Esophagus muscularis mucosa (tissue), 4 donors: Measurements from ENCODE around the gene DOCK6. TPM values are rescaled to one million over a fixed set of nuclear protein-coding genes. Genes with fewer than 3 reads are reported as not detected.

ENCODE experiments used
- DNase-seq: peaks from one replicate; pipeline ENCODE4 v3.0.0-alpha.2; 2017; ENCODE audit errors: extremely low spot score
- H3K27ac ChIP-seq, 4 donors: fragments of 200-600 bp; sonication (generic); replicated peaks in 1 of 4; 1 replicate in 3 of 4; 2 replicates in 1 of 4; pipeline ENCODE4 v1.5.1; 2016 to 2019; ENCODE audit warnings: mild to moderate bottlenecking in 1 of 4
- H3K27me3 ChIP-seq, 4 donors: fragments of 200-600 bp; sonication (generic); one replicate each; pipeline versions ENCODE4 v1.5.1 to v1.6.0; 2016 to 2019
- H3K36me3 ChIP-seq, 4 donors: fragments of 200-600 bp; sonication (generic); one replicate each; pipeline ENCODE4 v1.5.1; 2016 to 2019
- H3K4me1 ChIP-seq, 4 donors: fragments of 200-600 bp; sonication (generic); one replicate each; pipeline ENCODE4 v1.5.1; 2016 to 2019
- H3K4me3 ChIP-seq, 4 donors: fragments of 200-600 bp; sonication (generic); 1 replicate in 2 of 4; 2 replicates in 2 of 4; pipeline ENCODE4 v1.5.1; 2016 to 2019; ENCODE audit warnings: mild to moderate bottlenecking in 4 of 4, moderate library complexity in 1 of 4
- H3K9me3 ChIP-seq, 4 donors: fragments of 200-600 bp; sonication (generic); 1 replicate in 3 of 4; 2 replicates in 1 of 4; pipeline ENCODE4 v1.5.1; 2016 to 2019
- EP300 ChIP-seq: sonication (generic); formaldehyde crosslinking; IDR thresholded peaks from one replicate; pipeline ENCODE4 v1.6.1; 2017; ENCODE audit warnings: antibody characterized with exemption
- POLR2A ChIP-seq: fragments of 450-650 bp; IDR thresholded peaks from one replicate; pipeline ENCODE4 v1.6.1; 2017; ENCODE audit warnings: antibody characterized with exemption, moderate library complexity, mild to moderate bottlenecking, low read depth
- POLR2AphosphoS5 ChIP-seq, 2 donors: sonication (generic); formaldehyde crosslinking; IDR thresholded peaks; one replicate each; pipeline ENCODE4 v1.6.1; 2017; ENCODE audit warnings: antibody characterized with exemption in 2 of 2
- WGBS: methylation state at CpG from one replicate; pipeline ENCODE4 v1.1.5; 2018; 5-methylcytosine and 5-hydroxymethylcytosine counted together
- intact Hi-C: fragments of 100-400 bp; cut with DNase I; formaldehyde crosslinking; loops from one replicate; pipeline ENCODE4 v1.15.1; 2023
- total RNA-seq, 4 donors: library from RNA; depleted of rRNA; stranded (reverse); fragments of >200 nt; gene quantifications; one replicate each; pipeline versions ENCODE4 v1.1.0 to v1.2.1, GENCODE V29; 2016
- TF ChIP-seq, protein P1 (sequence below), 3 experiments: fragments of 200-600 bp in 2 of 3; fragments of 450-650 bp in 1 of 3; sonication (generic) in 2 of 3; IDR thresholded peaks; one replicate each; pipeline ENCODE4 v1.5.1; 2017 to 2019; ENCODE audit warnings: antibody characterized with exemption in 3 of 3, mild to moderate bottlenecking in 2 of 3, moderate library complexity in 1 of 3

The DOCK6 gene
- total RNA-seq, 4 donors from 2014 or later = 32.6 to 51.0 (median 40.1) TPM

DNA sequence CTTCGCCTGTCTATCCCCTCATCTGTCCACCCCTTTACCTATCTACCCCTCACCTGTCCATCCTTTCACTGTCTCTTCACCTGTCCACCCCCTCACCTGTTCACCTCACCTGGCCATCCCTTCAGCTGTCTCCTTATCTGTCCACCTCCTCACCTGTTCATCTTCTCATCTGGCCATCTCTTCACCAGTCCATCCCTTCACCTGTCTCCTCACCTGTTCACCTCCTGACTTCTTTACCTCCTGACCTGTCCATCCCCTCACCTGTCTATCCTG, 51.7 kb downstream of the DOCK6 start:
- no peak for DNase-seq
- peaks cover 0 to 75% (median 68%) of the 10 kb centered on the region in 4 donors for H3K36me3 ChIP-seq
- intact Hi-C loops = no loop called here

GRCh38 chr19:11209839-11210655, 52.3 kb downstream of the DOCK6 start:
- 73% methylated on average over 2 of the region's 2 CpGs for WGBS
- DNase-seq = no peak
- TF ChIP-seq EP300 (no peak), POLR2A (no peak), POLR2AphosphoS5 (IDR thresholded peaks at IDR 0.05) (no peak)
- TF ChIP-seq, protein P1, sequence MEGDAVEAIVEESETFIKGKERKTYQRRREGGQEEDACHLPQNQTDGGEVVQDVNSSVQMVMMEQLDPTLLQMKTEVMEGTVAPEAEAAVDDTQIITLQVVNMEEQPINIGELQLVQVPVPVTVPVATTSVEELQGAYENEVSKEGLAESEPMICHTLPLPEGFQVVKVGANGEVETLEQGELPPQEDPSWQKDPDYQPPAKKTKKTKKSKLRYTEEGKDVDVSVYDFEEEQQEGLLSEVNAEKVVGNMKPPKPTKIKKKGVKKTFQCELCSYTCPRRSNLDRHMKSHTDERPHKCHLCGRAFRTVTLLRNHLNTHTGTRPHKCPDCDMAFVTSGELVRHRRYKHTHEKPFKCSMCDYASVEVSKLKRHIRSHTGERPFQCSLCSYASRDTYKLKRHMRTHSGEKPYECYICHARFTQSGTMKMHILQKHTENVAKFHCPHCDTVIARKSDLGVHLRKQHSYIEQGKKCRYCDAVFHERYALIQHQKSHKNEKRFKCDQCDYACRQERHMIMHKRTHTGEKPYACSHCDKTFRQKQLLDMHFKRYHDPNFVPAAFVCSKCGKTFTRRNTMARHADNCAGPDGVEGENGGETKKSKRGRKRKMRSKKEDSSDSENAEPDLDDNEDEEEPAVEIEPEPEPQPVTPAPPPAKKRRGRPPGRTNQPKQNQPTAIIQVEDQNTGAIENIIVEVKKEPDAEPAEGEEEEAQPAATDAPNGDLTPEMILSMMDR (IDR thresholded peaks at IDR 0.05) = no peak
- H3K27ac ChIP-seq = peak overlapping the region in 2 of 4 donors; percentile 42 to 65
- no peak overlapping the region for H3K4me3 ChIP-seq
- H3K27me3 ChIP-seq = no peaks in the 10 kb centered on the region
- intact Hi-C loops = loop anchor here (5.0 kb wide), 1 partner anchor 173 kb away; no protein-coding TSS in a partner anchor
- no peaks in the 10 kb centered on the region for H3K9me3 ChIP-seq
- H3K4me1 ChIP-seq = peaks cover 3 to 19% (median 8%) of the 10 kb centered on the region in 4 donors
- H3K36me3 ChIP-seq = peaks cover 0 to 70% (median 63%) of the 10 kb centered on the region in 4 donors

More for the DNA sequence above, 51.7 kb downstream of the DOCK6 start:
- no peak overlapping the region for H3K27ac ChIP-seq
- peaks cover 0 to 14% (median 3%) of the 10 kb centered on the region in 4 donors for H3K4me1 ChIP-seq
- TF ChIP-seq, protein P1 (IDR thresholded peaks at IDR 0.05) = no peak
- TF ChIP-seq EP300 = no peak
- TF ChIP-seq POLR2AphosphoS5 (IDR thresholded peaks at IDR 0.05) = no peak
- no peak for TF ChIP-seq POLR2A
- WGBS = 87% methylated on average over 1 of the region's 1 CpG
- H3K9me3 ChIP-seq = no peaks in the 10 kb centered on the region
- no peak overlapping the region for H3K4me3 ChIP-seq
- no peaks in the 10 kb centered on the region for H3K27me3 ChIP-seq

DNA sequence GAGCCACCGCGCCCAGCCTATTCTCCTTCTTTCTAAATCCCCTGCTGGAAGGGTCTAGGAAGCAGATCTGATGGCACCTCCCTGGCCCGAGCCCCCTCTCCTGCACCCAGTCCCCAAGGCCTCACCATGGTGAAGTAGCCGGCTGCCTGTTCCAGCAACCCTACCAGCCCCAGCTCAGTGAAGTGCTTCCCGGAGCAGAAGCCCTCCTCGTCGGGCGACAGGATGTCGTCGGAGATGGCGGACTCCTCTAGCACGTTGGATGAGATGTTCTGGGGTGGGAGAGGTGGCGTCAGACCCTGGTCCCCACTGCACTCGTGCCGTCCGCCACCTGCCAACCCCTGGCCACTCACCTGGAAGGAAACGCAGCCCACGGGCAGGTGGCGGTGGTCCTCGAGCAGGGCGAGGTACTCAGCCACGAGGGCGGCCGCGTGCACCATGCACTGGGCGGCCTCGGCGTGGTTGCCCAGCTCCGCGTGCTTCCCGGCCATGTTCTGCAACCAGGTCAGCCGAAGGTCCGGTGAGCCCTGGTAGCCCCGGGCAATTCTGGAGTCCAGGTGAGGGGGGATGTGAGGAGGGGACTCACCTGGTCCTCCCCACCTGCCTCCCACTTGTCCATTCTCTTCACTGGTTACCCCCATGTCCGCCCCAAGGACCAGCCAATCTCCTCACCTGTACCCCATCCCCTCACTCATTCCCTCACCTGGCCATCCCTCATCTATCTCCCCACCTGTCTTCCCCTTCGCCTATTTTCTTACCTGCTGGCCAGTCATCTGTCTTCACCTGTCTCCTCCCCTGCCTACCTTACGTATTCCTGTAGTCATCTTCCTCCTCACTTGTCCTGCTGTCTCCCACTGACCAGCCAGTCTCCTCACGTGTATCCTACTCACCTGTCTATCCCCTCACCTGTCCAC, 53.5 kb downstream of the DOCK6 start:
- Histone ChIP-seq H3K27me3 (no peaks in the 10 kb centered on the region), H3K4me3 (no peak overlapping the region), H3K36me3 (peaks cover 0 to 65% (median 51%) of the 10 kb centered on the region in 4 donors), H3K9me3 (no peaks in the 10 kb centered on the region), H3K4me1 (peaks cover 16 to 32% (median 20%) of the 10 kb centered on the region in 4 donors), H3K27ac (peak overlapping the region in 1 of 4 donors; percentile 65)
- no peak for DNase-seq
- 85% methylated on average over 34 of the region's 38 CpGs for WGBS
- intact Hi-C loops = loop anchor here (5.0 kb wide), 1 partner anchor 172 kb away; no protein-coding TSS in a partner anchor
- no peak for TF ChIP-seq EP300
- TF ChIP-seq, protein P1 (IDR thresholded peaks at IDR 0.05) = no peak
- TF ChIP-seq POLR2AphosphoS5 (IDR thresholded peaks at IDR 0.05) = no peak
- TF ChIP-seq POLR2A = no peak

GRCh38 chr19:11205939-11206570, 56.3 kb downstream of the DOCK6 start:
- TF ChIP-seq, protein P1 (IDR thresholded peaks at IDR 0.05) = no peak
- TF ChIP-seq EP300 (no peak), POLR2AphosphoS5 (IDR thresholded peaks at IDR 0.05) (no peak), POLR2A (no peak)
- intact Hi-C loops = loop anchor here (5.0 kb wide), 1 partner anchor 169 kb away; no protein-coding TSS in a partner anchor
- Histone ChIP-seq H3K36me3 (peaks cover 0 to 70% (median 34%) of the 10 kb centered on the region in 4 donors), H3K27me3 (no peaks in the 10 kb centered on the region), H3K9me3 (no peaks in the 10 kb centered on the region), H3K4me1 (peaks cover 33 to 59% (median 44%) of the 10 kb centered on the region in 4 donors), H3K4me3 (no peak overlapping the region), H3K27ac (peak overlapping the region; percentile 89 to 96 (median 93))
- no peak for DNase-seq
- 83% methylated on average over 9 of the region's 9 CpGs for WGBS
